ENCODE data around the gene TDRD1. TPM values are rescaled to one million over a fixed set of nuclear protein-coding genes. Genes with fewer than 3 reads are reported as not detected.

TDRD1 gene
- total RNA-seq, 3 donors from 2014 or later (not counting 1 experiment from before 2014, with no cell fraction given) = 0.08 to 0.33 (median 0.09) TPM

DNA sequence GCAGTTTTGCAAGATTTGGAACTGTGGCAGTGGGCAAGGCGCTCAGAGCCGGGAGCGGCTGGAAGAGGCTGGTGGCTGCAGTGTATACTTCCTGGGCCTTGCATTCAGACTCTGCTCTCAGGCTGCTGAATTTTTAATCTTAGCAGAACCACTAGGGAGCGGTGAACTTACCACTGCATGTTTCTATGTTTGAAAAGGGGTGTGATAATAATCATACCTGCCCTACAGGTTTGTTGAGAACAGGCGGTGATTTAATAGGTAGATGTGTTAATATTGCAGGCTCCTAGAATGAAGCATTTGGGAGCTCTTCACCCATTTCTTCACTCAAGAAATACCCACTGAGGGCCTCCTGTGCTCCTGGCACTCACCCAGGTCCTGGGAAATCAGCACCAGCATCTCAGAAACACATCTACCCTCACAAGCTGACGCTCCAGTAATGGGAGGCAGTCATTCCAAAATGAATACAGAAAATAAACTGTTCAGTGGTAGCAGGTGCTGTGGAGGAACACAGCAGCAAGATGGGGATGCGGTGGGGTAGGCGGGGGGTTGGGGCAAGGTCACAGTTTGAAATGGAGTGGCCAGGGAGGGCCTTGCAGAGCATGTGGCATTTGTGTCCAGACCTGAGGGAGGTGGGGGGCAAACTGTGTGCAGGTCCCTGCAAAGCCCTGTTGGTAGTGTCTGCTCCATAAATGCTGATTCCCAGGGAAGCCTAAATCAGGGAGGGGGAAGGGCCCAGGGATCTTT, 100.9 kb downstream of the TDRD1 start:
- no peak overlapping the region for H3K4me3 Mint-ChIP-seq
- Histone ChIP-seq H3K27ac (ENCODE audit: low read length) (no peak overlapping the region), H3K4me1 (ENCODE audit: control insufficient read depth, insufficient read depth, low read length) (no peaks in the 10 kb centered on the region), H3K4me3 (ENCODE audit: low read length) (no peak overlapping the region), H3K9me3 (ENCODE audit: control insufficient read depth, insufficient read depth, low read length) (no peaks in the 10 kb centered on the region), H3K36me3 (ENCODE audit: control insufficient read depth, insufficient read depth, low read length) (no peaks in the 10 kb centered on the region), H3K27me3 (ENCODE audit: control insufficient read depth, insufficient read depth, low read length) (no peaks in the 10 kb centered on the region)
- TF ChIP-seq, protein P1, sequence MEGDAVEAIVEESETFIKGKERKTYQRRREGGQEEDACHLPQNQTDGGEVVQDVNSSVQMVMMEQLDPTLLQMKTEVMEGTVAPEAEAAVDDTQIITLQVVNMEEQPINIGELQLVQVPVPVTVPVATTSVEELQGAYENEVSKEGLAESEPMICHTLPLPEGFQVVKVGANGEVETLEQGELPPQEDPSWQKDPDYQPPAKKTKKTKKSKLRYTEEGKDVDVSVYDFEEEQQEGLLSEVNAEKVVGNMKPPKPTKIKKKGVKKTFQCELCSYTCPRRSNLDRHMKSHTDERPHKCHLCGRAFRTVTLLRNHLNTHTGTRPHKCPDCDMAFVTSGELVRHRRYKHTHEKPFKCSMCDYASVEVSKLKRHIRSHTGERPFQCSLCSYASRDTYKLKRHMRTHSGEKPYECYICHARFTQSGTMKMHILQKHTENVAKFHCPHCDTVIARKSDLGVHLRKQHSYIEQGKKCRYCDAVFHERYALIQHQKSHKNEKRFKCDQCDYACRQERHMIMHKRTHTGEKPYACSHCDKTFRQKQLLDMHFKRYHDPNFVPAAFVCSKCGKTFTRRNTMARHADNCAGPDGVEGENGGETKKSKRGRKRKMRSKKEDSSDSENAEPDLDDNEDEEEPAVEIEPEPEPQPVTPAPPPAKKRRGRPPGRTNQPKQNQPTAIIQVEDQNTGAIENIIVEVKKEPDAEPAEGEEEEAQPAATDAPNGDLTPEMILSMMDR (IDR thresholded peaks at IDR 0.05) = no peak
- H3K36me3 Mint-ChIP-seq = no peaks in the 10 kb centered on the region
- H3K27ac Mint-ChIP-seq = no peak overlapping the region
- H3K9me3 Mint-ChIP-seq = no peaks in the 10 kb centered on the region
- DNase-seq (no peak), ATAC-seq (no peak)
- H3K4me1 Mint-ChIP-seq = no peaks in the 10 kb centered on the region
- intact Hi-C loops (cut with micrococcal nuclease) = no loop called here
- 85% methylated on average over 8 of the region's 8 CpGs for WGBS (ENCODE audit: insufficient coverage)
- peaks cover 0 to 3% of the 10 kb centered on the region in 2 donors for H3K27me3 Mint-ChIP-seq (ENCODE audit: low read depth in 2 of 2)

DNA sequence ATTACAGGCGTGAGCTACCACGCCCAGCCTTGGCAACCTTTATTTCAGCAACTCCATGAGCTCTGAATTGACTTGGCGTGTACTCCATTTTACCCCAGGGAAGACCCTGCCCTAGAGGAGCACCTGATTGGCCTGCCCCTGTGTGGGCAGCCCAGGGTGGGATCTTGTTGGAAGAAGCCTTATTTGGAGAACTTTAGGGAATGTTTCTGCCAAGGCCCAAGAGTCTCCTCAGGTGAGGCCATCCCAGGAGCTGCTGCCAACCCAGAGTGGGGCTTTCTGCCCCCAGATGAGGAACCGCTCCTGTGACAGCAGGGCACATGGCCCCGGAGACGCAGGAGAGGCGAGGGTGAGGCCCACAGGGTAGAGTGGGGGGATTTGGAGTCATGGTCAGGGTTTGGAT, 101.9 kb downstream of the TDRD1 start:
- Mint-ChIP-seq H3K36me3 (no peaks in the 10 kb centered on the region), H3K27me3 (ENCODE audit: low read depth in 2 of 2) (peaks cover 0 to 3% of the 10 kb centered on the region in 2 donors), H3K4me3 (no peak overlapping the region), H3K9me3 (no peaks in the 10 kb centered on the region), H3K4me1 (no peaks in the 10 kb centered on the region), H3K27ac (no peak overlapping the region)
- no peaks in the 10 kb centered on the region for H3K36me3 ChIP-seq (ENCODE audit: control insufficient read depth, insufficient read depth, low read length)
- TF ChIP-seq, protein P1 (IDR thresholded peaks at IDR 0.05) = no peak
- no peak overlapping the region for H3K27ac ChIP-seq (ENCODE audit: low read length)
- WGBS (ENCODE audit: insufficient coverage) = 66% methylated on average over 7 of the region's 7 CpGs
- H3K4me1 ChIP-seq (ENCODE audit: control insufficient read depth, insufficient read depth, low read length) = no peaks in the 10 kb centered on the region
- ATAC-seq (no peak), DNase-seq (no peak)
- H3K4me3 ChIP-seq (ENCODE audit: low read length) = no peak overlapping the region
- intact Hi-C loops (cut with micrococcal nuclease) = no loop called here
- no peaks in the 10 kb centered on the region for H3K27me3 ChIP-seq (ENCODE audit: control insufficient read depth, insufficient read depth, low read length)
- no peaks in the 10 kb centered on the region for H3K9me3 ChIP-seq (ENCODE audit: control insufficient read depth, insufficient read depth, low read length)

DNA sequence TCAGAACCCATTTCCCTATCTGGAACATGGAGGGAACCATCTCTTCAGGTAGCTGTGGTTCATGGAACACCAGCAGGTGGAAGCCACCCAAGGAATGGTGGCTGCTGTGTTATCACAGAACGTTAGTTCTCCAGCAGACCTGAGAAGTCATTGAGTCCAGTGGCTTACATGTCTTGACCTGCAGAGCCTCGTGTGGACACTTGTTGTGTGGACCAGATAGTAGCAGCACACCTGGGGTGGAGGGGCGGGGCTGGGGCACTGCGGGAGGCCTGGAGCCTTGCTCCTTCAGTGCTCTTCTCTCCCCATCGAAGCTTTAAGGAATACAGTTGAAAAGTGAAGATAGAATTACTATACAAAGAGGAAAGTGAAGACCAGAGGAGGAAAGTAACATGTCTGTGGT, 102.3 kb downstream of the TDRD1 start:
- ATAC-seq (no peak), DNase-seq (no peak)
- Histone ChIP-seq H3K9me3 (ENCODE audit: control insufficient read depth, insufficient read depth, low read length) (no peaks in the 10 kb centered on the region), H3K4me3 (ENCODE audit: low read length) (no peak overlapping the region), H3K27ac (ENCODE audit: low read length) (no peak overlapping the region), H3K27me3 (ENCODE audit: control insufficient read depth, insufficient read depth, low read length) (no peaks in the 10 kb centered on the region), H3K36me3 (ENCODE audit: control insufficient read depth, insufficient read depth, low read length) (no peaks in the 10 kb centered on the region), H3K4me1 (ENCODE audit: control insufficient read depth, insufficient read depth, low read length) (no peaks in the 10 kb centered on the region)
- intact Hi-C loops (cut with micrococcal nuclease) = no loop called here
- H3K4me3 Mint-ChIP-seq = no peak overlapping the region
- peaks cover 0 to 3% of the 10 kb centered on the region in 2 donors for H3K27me3 Mint-ChIP-seq (ENCODE audit: low read depth in 2 of 2)
- TF ChIP-seq, protein P1 (IDR thresholded peaks at IDR 0.05) = no peak
- H3K9me3 Mint-ChIP-seq = no peaks in the 10 kb centered on the region
- no peaks in the 10 kb centered on the region for H3K4me1 Mint-ChIP-seq
- 80% methylated on average over 5 of the region's 5 CpGs for WGBS (ENCODE audit: insufficient coverage)
- H3K36me3 Mint-ChIP-seq = no peaks in the 10 kb centered on the region
- H3K27ac Mint-ChIP-seq = no peak overlapping the region

Other genes starting within 250 kb of the TDRD1 start
- gene ADRB1, start 135.5 kb upstream of the TDRD1 start, total RNA-seq = 1 to 10 TPM in 2 of 3 donors, under 1 TPM in 1; 0.12 to 2.9 (median 2.1) TPM
- gene CCDC186, start 5.2 kb upstream of the TDRD1 start, total RNA-seq = 10 to 100 TPM; 51.1 to 66.9 (median 54.0) TPM
- gene VWA2, start 59.9 kb downstream of the TDRD1 start, total RNA-seq = not detected
- 1 to 10 TPM in 2 of 3 donors, under 1 TPM in 1; 0.66 to 2.8 (median 1.3) TPM for gene AFAP1L2, start 225.1 kb downstream of the TDRD1 start, total RNA-seq